ENCODE measurements around the gene TP53TG5. TPM values are rescaled to one million over a fixed set of nuclear protein-coding genes. Genes with fewer than 3 reads are reported as not detected.

TP53TG5 gene
- total RNA-seq, 1 experiment from 2014 or later: not detected

- H3K79me2 ChIP-seq (ENCODE audit: low read length): peaks cover 97% of the 10 kb centered on the region
- DNase-seq: peak; percentile 72
- H3K9me2 ChIP-seq (replicated peaks; ENCODE audit: low read length): no peaks in the 10 kb centered on the region
- peak overlapping the region; percentile 61 for H3K4me3 ChIP-seq (ENCODE audit: low read length)
- H3K36me3 ChIP-seq (ENCODE audit: low read depth, low read length): peaks cover 28% of the 10 kb centered on the region
- intact Hi-C loops (cut with micrococcal nuclease): loop anchor here (10.0 kb wide), 1 partner anchor 433 kb away; no protein-coding TSS in a partner anchor
- H4K20me1 ChIP-seq (ENCODE audit: low read length): peaks cover 35% of the 10 kb centered on the region
- H3K27me3 ChIP-seq (ENCODE audit: low read length): no peaks in the 10 kb centered on the region
- peak overlapping the region; percentile 82 for H3K9ac ChIP-seq (ENCODE audit: low read length)
- peak; percentile 3 for ATAC-seq
- ChIA-PET CTCF (no interaction called here), POLR2A (ENCODE audit: unreplicated experiment) (interaction anchor here (0.5 to 0.6 kb wide), 3 partner anchors 11 to 166 kb away, joined by 3 read pairs; partner anchors contain the start of gene SYS1)
- H3K9me3 ChIP-seq (ENCODE audit: low read length): no peaks in the 10 kb centered on the region
- no peak overlapping the region for H2AFZ ChIP-seq (ENCODE audit: low read length)
- TF ChIP-seq EZH2 (IDR thresholded peaks at IDR 0.05; ENCODE audit: low read length, unreplicated experiment) (no peak), CTCF (conservative IDR thresholded peaks at IDR 0.05; ENCODE audit: low read depth, low read length) (no peak), EZH2phosphoT487 (IDR thresholded peaks at IDR 0.05; ENCODE audit: borderline replicate concordance, low read length) (no peak)
- H3K4me1 ChIP-seq (ENCODE audit: insufficient read depth, low read length): peaks cover 97% of the 10 kb centered on the region
- BruUV-seq (replicated peaks): no TSS peak
- H3K27ac ChIP-seq (ENCODE audit: low read length): peak overlapping the region; percentile 95
- peak overlapping the region; percentile 98 for H3K4me2 ChIP-seq (ENCODE audit: low read length)
- peaks cover 18% of the 10 kb centered on the region for H3F3A ChIP-seq (ENCODE audit: low read length, unreplicated experiment)
Observed at GRCh38 chr20:45341939-45342854, 35.9 kb downstream of the TP53TG5 start.

- no TSS peak for BruUV-seq (replicated peaks)
- H3K9me2 ChIP-seq (replicated peaks; ENCODE audit: low read length): no peaks in the 10 kb centered on the region
- H3K79me2 ChIP-seq (ENCODE audit: low read length): peaks cover 95% of the 10 kb centered on the region
- ChIA-PET CTCF (no interaction called here), POLR2A (ENCODE audit: unreplicated experiment) (no interaction called here)
- peaks cover 28% of the 10 kb centered on the region for H3K36me3 ChIP-seq (ENCODE audit: low read depth, low read length)
- ATAC-seq (no peak), DNase-seq (no peak)
- no peak overlapping the region for H2AFZ ChIP-seq (ENCODE audit: low read length)
- TF ChIP-seq CTCF (conservative IDR thresholded peaks at IDR 0.05; ENCODE audit: low read depth, low read length): no peak
- TF ChIP-seq EZH2 (IDR thresholded peaks at IDR 0.05; ENCODE audit: low read length, unreplicated experiment): no peak
- TF ChIP-seq EZH2phosphoT487 (IDR thresholded peaks at IDR 0.05; ENCODE audit: borderline replicate concordance, low read length): no peak
- peak overlapping the region; percentile 95 for H3K27ac ChIP-seq (ENCODE audit: low read length)
- H3K9me3 ChIP-seq (ENCODE audit: low read length): no peaks in the 10 kb centered on the region
- peak overlapping the region; percentile 82 for H3K9ac ChIP-seq (ENCODE audit: low read length)
- H3F3A ChIP-seq (ENCODE audit: low read length, unreplicated experiment): peaks cover 16% of the 10 kb centered on the region
- peak overlapping the region; percentile 61; the same call in 1 of the 2 replicates for H3K4me3 ChIP-seq (ENCODE audit: low read length)
- peak overlapping the region; percentile 98 for H3K4me2 ChIP-seq (ENCODE audit: low read length)
- intact Hi-C loops (cut with micrococcal nuclease): loop anchor here (10.0 kb wide), 1 partner anchor 433 kb away; no protein-coding TSS in a partner anchor
- H4K20me1 ChIP-seq (ENCODE audit: low read length): peaks cover 28% of the 10 kb centered on the region
- peaks cover 97% of the 10 kb centered on the region for H3K4me1 ChIP-seq (ENCODE audit: insufficient read depth, low read length)
- no peaks in the 10 kb centered on the region for H3K27me3 ChIP-seq (ENCODE audit: low read length)
Observed at GRCh38 chr20:45341579-45341938, 36.6 kb downstream of the TP53TG5 start.
